ENCODE data around the gene MAEL. TPM values are rescaled to one million over a fixed set of nuclear protein-coding genes. Genes with fewer than 3 reads are reported as not detected.

The MAEL gene
- total RNA-seq, 4 donors from 2014 or later, result 0.40 to 0.45 TPM; not detected in 2

DNA sequence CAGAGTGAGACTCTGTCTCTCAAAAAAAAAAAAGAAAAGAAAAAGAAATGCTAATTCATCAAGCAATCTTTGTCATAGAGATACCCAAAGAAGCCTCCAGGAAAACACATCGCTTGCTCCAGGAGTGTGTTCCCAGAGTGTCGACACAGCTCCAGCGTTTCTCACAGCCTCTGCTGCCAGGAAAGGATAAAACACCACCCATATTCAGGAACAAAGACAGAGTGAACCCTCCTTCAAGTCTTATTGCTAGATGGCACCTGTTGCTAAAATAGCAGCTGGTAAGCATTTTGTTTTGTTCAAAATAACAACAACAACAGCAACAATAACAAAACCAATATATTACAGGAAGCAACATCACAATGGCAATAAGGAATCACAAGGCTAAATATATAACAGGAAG is 16.9 kb upstream of the MAEL start:
- Histone ChIP-seq H3K4me3 (replicated peaks in 1 of 3) (no peak overlapping the region), H3K36me3 (no peaks in the 10 kb centered on the region), H3K27ac (no peak overlapping the region), H3K9me3 (no peaks in the 10 kb centered on the region), H3K27me3 (no peaks in the 10 kb centered on the region), H3K4me1 (peaks cover 0 to 7% of the 10 kb centered on the region in 2 donors)
- intact Hi-C loops (cut with DNase I), result no loop called here
- DNase-seq, result no peak
- no peak for TF ChIP-seq POLR2A (IDR thresholded peaks at IDR 0.05)
- TF ChIP-seq, protein P1, sequence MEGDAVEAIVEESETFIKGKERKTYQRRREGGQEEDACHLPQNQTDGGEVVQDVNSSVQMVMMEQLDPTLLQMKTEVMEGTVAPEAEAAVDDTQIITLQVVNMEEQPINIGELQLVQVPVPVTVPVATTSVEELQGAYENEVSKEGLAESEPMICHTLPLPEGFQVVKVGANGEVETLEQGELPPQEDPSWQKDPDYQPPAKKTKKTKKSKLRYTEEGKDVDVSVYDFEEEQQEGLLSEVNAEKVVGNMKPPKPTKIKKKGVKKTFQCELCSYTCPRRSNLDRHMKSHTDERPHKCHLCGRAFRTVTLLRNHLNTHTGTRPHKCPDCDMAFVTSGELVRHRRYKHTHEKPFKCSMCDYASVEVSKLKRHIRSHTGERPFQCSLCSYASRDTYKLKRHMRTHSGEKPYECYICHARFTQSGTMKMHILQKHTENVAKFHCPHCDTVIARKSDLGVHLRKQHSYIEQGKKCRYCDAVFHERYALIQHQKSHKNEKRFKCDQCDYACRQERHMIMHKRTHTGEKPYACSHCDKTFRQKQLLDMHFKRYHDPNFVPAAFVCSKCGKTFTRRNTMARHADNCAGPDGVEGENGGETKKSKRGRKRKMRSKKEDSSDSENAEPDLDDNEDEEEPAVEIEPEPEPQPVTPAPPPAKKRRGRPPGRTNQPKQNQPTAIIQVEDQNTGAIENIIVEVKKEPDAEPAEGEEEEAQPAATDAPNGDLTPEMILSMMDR (IDR thresholded peaks at IDR 0.05), result no peak
- 52 to 61% methylated on average over 3 of the region's 3 CpGs for WGBS, 2 donors

DNA sequence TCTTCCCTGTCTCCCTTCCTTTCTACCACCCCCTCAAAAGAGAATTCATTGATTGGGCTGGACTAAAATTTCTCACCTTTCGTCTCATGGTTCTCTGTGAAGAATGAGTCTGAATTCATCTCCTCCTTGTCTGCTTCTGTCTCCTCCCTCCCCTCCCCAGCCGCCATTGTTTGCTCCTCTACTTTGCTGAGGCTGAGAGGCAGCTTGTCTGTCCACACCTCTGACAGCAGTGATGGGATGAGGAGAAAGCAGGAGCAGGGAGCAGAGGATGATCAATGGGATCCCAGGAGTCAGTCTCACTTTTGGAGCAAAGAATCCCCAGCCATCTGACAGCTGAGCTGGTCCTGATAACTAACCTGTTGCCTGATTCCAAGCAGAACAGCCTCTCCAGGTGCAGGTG is 16.3 kb upstream of the MAEL start:
- Histone ChIP-seq H3K4me1 (peaks cover 0 to 7% of the 10 kb centered on the region in 2 donors), H3K4me3 (replicated peaks in 1 of 3) (no peak overlapping the region), H3K36me3 (no peaks in the 10 kb centered on the region), H3K27me3 (no peaks in the 10 kb centered on the region), H3K9me3 (no peaks in the 10 kb centered on the region), H3K27ac (no peak overlapping the region)
- no peak for TF ChIP-seq POLR2A (IDR thresholded peaks at IDR 0.05)
- TF ChIP-seq, protein P1 (IDR thresholded peaks at IDR 0.05), result no peak
- intact Hi-C loops (cut with DNase I), result no loop called here
- no peak for DNase-seq
- WGBS, 2 donors, result 53 to 74% methylated on average over 2 of the region's 2 CpGs

DNA sequence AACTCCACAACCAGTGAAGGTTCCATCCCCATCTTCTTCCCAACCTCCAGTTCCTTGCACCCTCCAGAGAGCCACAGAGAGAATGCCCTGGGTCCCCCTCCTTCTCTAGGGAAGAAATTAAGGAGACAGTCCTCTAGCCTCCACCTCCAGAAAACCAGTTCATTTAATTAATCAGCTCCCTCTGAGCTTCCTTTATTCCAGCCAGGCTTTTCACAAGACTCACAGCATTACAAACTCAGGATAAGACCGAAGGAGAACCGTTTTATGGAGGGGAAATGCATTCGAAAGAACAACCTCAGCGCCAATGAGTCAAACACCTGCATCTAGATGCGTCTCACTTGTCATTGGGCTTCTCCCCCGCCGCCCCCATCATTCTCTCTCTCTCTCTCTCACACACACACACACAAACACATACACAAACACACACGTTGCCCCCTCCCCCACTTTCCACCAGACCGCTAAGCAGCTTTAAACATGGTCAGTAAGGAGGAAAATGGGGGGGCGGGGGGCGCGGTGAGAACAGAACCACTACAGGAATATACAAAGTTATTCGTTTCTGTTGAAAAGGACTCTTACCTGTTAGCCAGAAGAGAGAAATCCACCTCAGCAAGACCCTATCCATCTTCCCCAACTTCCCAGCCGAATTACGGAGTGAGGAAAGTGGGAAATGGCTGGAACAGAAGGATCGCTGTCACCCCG is 14.3 kb upstream of the MAEL start:
- DNase-seq, result peak; percentile 2 to 22
- intact Hi-C loops (cut with DNase I), result no loop called here
- no peak for TF ChIP-seq POLR2A (IDR thresholded peaks at IDR 0.05)
- TF ChIP-seq, protein P1 (IDR thresholded peaks at IDR 0.05), result no peak
- Histone ChIP-seq H3K4me3 (replicated peaks in 1 of 3) (peak overlapping the region in 1 of 3 donors; percentile 34), H3K9me3 (no peaks in the 10 kb centered on the region), H3K27me3 (no peaks in the 10 kb centered on the region), H3K27ac (no peak overlapping the region), H3K4me1 (peaks cover 0 to 7% of the 10 kb centered on the region in 2 donors), H3K36me3 (no peaks in the 10 kb centered on the region)
- 2 to 4% methylated on average over 16 to 17 of the region's 17 CpGs for WGBS, 2 donors

DNA sequence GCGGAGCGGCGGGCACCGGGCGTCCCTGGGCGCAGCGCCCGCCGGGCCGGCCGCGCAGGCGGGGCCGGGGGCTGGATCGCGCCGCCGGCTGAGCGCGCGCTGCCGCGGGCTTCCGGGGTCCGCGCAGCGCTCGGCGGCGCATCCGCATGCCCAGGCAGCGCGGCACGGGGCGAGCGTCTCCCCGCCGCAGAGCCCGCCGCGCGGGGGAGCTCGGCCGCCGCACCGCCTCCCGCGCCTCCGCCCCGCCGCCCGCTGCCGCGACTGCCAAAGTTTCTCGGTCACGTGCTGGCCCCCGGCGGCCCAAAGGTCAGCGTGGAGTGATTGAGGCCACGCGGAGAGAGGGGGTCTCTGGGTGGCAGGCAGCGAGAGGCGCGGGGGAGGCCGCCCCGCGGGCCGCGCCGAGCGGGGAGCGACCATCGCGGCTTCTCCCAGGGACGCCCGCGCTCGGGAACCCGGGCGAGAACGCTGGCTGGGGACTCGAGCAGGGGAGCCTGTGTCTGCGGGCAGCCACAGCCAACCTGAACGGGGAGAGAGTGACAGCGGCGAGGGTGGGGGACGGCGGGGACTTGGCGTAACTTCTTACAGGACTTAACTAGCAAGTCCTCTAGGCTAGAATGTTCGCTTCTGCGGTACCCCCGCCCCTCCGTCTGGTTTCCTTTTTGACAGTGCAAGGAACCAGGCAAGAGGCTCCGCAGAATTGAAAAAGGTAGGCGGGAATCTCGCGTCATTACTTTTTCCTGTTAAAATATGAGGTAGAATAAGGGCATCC is 13.5 kb upstream of the MAEL start, which contains the start of gene ILDR2:
Gene ILDR2, minus strand, starts transcription at position 180 of the 769 bp plus-strand sequence. CDS start 272 bp downstream, outside the sequence.
- H3K36me3 ChIP-seq, result no peaks in the 10 kb centered on the region
- H3K27ac ChIP-seq, result peak within 1 kb of the TSS in 1 of 3 donors; percentile 30
- TF ChIP-seq, protein P1 (IDR thresholded peaks at IDR 0.05), result peak in 1 of 6 experiments; percentile 3
- no peak for TF ChIP-seq POLR2A (IDR thresholded peaks at IDR 0.05)
- peak; percentile 62 to 65 for DNase-seq
- WGBS, 2 donors, result 1 to 4% methylated on average over 14 to 67 of the region's 97 CpGs
- H3K9me3 ChIP-seq, result no peaks in the 10 kb centered on the region
- H3K27me3 ChIP-seq, result no peaks in the 10 kb centered on the region
- peaks cover 0 to 7% of the 10 kb centered on the region in 2 donors for H3K4me1 ChIP-seq
- peak within 1 kb of the TSS in 2 of 3 donors; percentile 44 to 51 for H3K4me3 ChIP-seq (replicated peaks in 1 of 3)
- intact Hi-C loops (cut with DNase I), result no loop called here

DNA sequence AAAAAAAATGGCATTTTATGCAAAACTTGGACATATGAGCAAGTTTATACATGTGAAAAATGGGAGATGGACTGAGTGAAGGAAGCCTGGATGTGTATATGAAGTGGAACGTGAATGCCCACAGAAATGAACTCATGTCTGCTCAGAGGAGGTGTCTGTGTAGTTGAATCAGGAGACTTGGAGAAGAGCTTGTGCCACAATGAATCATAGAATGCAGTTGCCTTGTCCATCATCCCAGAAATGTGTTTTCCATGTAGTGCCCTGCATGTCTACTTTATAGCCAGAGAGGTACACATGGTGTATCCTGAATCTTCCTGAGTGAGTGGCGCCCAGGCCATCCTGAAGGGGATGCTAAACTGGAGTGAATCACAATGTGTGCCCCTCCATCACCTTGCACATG is 11.1 kb upstream of the MAEL start:
- TF ChIP-seq, protein P1 (IDR thresholded peaks at IDR 0.05), result no peak
- TF ChIP-seq POLR2A (IDR thresholded peaks at IDR 0.05), result no peak
- Histone ChIP-seq H3K27me3 (no peaks in the 10 kb centered on the region), H3K9me3 (no peaks in the 10 kb centered on the region), H3K4me1 (peaks cover 0 to 7% of the 10 kb centered on the region in 2 donors), H3K36me3 (no peaks in the 10 kb centered on the region), H3K27ac (no peak overlapping the region), H3K4me3 (replicated peaks in 1 of 3) (no peak overlapping the region)
- no peak for DNase-seq
- 94% methylated on average over 2 of the region's 2 CpGs for WGBS, 2 donors
- intact Hi-C loops (cut with DNase I), result no loop called here

Data from thyroid gland (tissue), 4 donors.